ENCODE results near the gene PFN3. TPM values are rescaled to one million over a fixed set of nuclear protein-coding genes. Genes with fewer than 3 reads are reported as not detected.

PFN3 gene
- total and polyA plus RNA-seq, 11 donors: not detected

DNA sequence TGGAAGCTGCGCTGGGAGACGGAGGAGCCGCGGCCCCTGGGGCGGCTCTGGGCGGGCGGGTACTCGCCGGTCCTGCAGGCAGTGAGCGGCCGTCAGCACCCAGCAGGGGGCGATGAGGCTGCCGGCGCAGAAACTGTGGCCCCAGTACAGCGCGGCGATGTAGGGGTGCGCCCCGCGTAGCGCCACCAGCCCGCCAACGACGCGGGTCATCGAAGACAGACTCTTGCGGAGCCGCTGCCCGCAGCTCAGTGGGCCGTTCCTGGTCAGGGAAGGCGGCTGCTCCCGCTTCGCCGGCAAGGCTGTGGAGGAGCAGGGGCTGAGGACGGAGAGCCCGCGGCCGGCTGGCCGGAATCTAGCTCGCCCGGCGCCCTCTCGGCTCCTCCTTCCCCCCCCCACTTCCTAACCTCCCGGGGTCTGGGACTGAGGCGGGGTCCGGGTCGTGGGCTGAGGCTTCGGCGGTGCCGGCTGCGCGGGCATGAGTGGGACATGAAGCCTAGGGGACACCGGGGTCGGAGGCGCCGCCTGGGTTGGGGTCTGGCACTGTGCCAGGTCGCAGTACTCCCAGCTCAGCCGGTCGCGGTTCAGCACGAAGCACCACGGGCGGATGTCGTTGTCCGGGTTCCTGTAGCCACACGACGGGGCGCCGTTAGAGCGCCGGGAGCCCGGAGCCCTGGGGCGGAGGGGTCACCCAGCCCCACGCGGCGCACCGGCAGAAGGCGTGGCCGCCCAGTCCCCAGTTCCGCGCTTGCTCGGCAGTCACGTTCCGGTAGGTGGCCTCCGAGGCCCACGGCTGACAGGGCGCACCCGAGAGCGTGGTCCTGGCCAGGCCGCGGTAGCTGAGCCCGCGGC, 3.6 kb upstream of the PFN3 start:
- WGBS, 4 donors: 0 to 1% (median 0%) methylated on average over 41 to 93 of the region's 93 CpGs
- Histone ChIP-seq H3K27me3 (peaks cover 39 to 63% (median 50%) of the 10 kb centered on the region in 9 donors), H3K4me1 (peaks cover 8 to 51% (median 32%) of the 10 kb centered on the region in 12 donors), H3K9me3 (no peaks in the 10 kb centered on the region), H3K36me3 (no peaks in the 10 kb centered on the region), H3K27ac (peak overlapping the region in 2 of 12 donors; percentile 25 to 35), H3K4me3 (peak overlapping the region; percentile 32 to 64 (median 56))
- ATAC-seq: peak; percentile 85 to 97 (median 94)
- intact Hi-C loops (cut with DNase I): loop anchor here (1.0 to 10.0 kb wide), 7 partner anchors 43 to 201 kb away; partner anchors contain the start of genes B4GALT7 (in 1 of the 10) and PRR7 (in 1 of the 10)
- DNase-seq: peak; percentile 85 to 93 (median 87)
- TF ChIP-seq POLR2A (IDR thresholded peaks at IDR 0.05): no peak
- TF ChIP-seq, protein P1, sequence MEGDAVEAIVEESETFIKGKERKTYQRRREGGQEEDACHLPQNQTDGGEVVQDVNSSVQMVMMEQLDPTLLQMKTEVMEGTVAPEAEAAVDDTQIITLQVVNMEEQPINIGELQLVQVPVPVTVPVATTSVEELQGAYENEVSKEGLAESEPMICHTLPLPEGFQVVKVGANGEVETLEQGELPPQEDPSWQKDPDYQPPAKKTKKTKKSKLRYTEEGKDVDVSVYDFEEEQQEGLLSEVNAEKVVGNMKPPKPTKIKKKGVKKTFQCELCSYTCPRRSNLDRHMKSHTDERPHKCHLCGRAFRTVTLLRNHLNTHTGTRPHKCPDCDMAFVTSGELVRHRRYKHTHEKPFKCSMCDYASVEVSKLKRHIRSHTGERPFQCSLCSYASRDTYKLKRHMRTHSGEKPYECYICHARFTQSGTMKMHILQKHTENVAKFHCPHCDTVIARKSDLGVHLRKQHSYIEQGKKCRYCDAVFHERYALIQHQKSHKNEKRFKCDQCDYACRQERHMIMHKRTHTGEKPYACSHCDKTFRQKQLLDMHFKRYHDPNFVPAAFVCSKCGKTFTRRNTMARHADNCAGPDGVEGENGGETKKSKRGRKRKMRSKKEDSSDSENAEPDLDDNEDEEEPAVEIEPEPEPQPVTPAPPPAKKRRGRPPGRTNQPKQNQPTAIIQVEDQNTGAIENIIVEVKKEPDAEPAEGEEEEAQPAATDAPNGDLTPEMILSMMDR (IDR thresholded peaks at IDR 0.05): peak; percentile 63 to 85 (median 68)

DNA sequence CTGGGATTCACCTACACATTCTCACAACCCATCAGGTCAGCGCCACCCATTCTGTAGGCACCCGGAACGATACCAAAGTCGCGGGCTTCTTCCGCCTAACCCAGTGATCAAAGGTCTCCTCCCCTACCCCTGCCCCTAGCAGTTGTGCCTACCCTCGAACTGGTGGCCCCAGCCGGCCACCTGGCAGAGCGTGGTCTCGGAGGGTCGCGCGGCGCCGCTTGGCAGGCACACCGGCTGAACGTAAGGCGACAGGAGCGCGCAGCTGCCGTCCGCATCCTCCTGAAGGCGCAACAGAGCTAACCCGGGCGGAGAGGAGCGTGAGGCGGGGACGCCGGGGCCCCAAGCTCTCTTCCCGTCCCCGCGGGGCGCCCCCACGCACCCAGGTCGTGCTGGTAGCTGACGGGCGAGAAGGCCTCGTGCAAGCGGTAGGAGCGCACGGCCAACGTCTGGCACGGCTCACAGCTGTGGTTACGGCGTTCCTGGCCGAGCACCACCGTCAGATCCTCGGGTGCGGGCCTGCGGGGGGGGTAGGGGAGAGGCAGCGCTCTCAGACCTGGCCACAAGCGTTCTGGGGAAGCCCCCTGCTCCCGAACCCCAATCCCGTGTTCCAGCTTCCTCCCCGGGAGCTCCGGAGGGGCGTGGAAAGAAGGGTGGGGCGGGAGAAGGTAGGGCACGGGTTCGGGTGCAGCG, 2.8 kb upstream of the PFN3 start:
- peak in 1 of 5 donors; percentile 69 for DNase-seq

DNA sequence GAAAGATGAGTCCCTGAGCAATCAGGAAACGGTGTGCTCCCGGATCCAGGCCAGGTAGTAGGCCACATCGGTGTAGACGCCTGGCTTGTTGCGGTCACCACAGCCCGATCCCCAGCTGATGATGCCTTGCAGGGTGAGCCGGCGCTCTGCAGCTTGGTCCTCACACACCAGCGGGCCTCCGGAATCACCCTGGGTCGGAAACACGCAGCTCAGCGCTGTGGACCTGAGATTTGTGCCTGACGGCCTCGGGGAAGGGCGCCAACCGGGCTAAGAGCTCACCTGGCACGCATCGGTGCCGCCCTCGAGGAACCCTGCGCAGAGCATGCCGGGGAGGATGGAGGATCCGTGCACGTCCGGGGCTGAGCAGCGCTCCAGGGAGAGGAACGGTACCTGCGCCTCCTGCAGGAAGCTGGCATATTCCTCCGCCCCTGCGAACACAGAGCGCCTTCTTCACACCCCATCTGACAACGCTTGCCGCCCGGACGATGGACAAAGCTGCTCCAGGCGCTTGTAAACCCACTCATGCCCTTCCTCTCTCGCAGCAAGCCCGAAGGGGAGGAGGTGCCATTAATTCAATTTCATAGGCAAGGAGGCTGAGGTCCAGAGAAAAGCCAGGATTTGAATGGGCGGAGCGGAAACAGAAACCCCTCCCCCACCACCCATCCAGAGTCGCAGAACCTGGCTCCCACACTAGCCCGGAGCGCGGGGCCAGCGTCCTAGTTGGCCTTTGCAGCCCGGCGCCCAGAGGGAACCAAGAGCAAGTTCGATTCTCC, 2.0 kb upstream of the PFN3 start:
- H3K9me3 ChIP-seq: no peaks in the 10 kb centered on the region
- peaks cover 39 to 75% (median 64%) of the 10 kb centered on the region in 9 donors for H3K27me3 ChIP-seq
- DNase-seq (peak in 4 of 5 donors; percentile 31 to 68 (median 40)), ATAC-seq (peak in 1 of 4 donors; percentile 20)
- intact Hi-C loops (cut with DNase I): loop anchor here in 4 of 10 donors (1.0 to 10.0 kb wide), 5 partner anchors 50 to 202 kb away; partner anchors contain the start of gene B4GALT7 (in 1 of the 4)
- no peak overlapping the region for H3K27ac ChIP-seq
- 5 to 8% (median 6%) methylated on average over 36 to 49 of the region's 49 CpGs for WGBS, 4 donors
- no peak for TF ChIP-seq POLR2A (IDR thresholded peaks at IDR 0.05)
- TF ChIP-seq, protein P1 (IDR thresholded peaks at IDR 0.05): peak in 7 of 12 donors; percentile 8 to 34 (median 15)
- H3K4me3 ChIP-seq: peak overlapping the region in 1 of 12 donors; percentile 64
- H3K36me3 ChIP-seq: no peaks in the 10 kb centered on the region
- H3K4me1 ChIP-seq: peaks cover 8 to 51% (median 32%) of the 10 kb centered on the region in 12 donors

More for the DNA sequence above, 2.8 kb upstream of the PFN3 start:
- Histone ChIP-seq H3K4me3 (peak overlapping the region; percentile 32 to 64 (median 56)), H3K9me3 (no peaks in the 10 kb centered on the region), H3K27me3 (peaks cover 39 to 70% (median 57%) of the 10 kb centered on the region in 9 donors), H3K4me1 (peaks cover 8 to 51% (median 32%) of the 10 kb centered on the region in 12 donors), H3K27ac (no peak overlapping the region), H3K36me3 (no peaks in the 10 kb centered on the region)
- 2 to 5% (median 3%) methylated on average over 29 to 61 of the region's 61 CpGs for WGBS, 4 donors
- intact Hi-C loops (cut with DNase I): loop anchor here in 3 of 10 donors (2.0 to 10.0 kb wide), 4 partner anchors 49 to 202 kb away; partner anchors contain the start of gene B4GALT7 (in 1 of the 3)
- TF ChIP-seq, protein P1 (IDR thresholded peaks at IDR 0.05): no peak
- TF ChIP-seq POLR2A (IDR thresholded peaks at IDR 0.05): no peak
- peak in 2 of 4 donors; percentile 4 to 6 for ATAC-seq
